Middle frontal gyrus (tissue), 1 donor: ENCODE results near the gene DYNLL1.
"Not testable (repeated sequence)": the region's sequence is repeated elsewhere in the genome, so short reads cannot be mapped to it uniquely, and the experiment has no call there.

Source experiments
- DNase-seq: peaks from one replicate; pipeline ENCODE4 v3.0.0-alpha.2; 2015; ENCODE audit warnings: low spot score; ENCODE audit errors: extremely low spot score

DYNLL1 gene

GRCh38 chr12:120508537-120508936 is 12.6 kb downstream of the DYNLL1 start:
- DNase-seq, result no peak

DNA sequence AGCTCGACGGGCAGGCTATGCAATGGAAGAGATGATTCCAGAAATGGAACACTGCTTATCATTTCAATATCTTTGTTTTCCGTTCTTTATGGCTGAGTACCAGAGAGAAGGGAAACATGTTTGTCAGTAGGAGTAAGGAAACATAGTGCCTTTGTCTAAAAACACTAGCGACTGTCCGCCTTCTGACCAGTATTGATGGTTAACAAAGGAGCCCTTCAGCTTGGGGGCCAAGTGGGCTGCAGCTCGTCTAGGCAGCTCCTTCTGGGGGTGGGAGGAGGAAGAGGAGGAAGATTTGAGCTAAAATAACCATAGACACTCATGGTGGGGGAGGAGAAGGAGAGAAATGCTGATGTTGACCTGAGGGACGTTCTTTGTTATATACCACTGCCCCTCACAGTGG is 18.1 kb downstream of the DYNLL1 start:
- DNase-seq, result no peak

DNA sequence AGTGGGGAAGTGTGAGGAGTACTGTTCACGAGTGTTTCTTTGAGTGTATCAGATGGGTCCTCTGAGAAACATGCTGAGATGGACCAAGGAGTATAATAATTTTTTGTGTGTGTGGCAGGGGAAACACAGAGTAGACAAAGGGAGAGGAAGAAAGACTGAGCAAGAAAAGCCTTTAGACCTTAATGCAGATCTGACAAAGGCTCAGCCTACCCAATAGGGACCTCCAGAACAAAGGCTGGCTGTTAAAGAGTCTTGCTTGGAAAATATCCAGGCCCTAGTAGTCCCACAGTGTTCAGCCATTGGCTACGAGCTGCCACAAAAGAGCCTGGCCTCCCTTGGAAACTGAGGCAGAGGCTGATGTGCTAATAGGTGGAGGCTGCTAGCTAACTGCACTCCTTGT is 19.6 kb downstream of the DYNLL1 start:
- no peak for DNase-seq

DNA sequence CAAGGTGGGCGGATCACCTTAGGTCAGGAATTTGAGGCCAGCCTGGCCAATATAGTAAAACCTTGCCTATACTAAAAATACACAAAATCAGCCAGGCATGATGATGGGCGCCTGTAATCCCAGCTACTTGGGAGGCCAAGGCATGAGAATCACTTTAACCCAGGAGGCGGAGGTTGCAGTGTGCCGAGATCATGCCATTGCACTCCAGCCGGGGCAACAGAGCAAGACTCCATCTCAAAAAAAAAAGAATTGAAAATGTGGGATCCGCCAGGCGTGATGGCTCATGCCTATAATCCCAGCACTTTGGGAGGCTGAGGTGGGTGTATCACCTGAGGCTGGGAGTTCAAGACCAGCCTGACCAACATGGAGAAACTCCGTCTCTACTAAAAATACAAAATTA is 23.4 kb downstream of the DYNLL1 start:
- not testable (repeated sequence) for DNase-seq

DNA sequence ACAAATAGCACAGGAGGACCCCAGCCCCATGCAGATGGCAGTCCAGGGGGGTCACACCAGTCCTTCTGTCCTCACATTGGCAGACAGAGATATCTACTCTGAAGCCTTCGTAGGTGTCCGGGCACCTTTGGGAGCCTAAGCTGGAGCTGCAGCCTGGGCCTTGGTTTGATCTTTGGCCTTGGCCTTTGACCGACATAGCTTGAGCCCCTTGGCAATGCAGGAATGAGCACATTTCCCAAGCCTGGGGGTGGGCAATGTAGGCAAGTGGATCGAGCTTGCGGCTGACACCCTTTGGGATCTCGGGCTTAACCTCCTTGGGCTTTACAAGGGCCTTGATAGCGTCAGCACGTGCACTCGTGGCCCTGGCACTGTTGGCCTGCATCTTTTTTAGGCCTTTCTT is 26.7 kb downstream of the DYNLL1 start:
- DNase-seq, result no peak

- peak; percentile 87 for DNase-seq
Observed at GRCh38 chr12:120528861-120529525, 33.1 kb downstream of the DYNLL1 start, which contains the start of gene COQ5. COQ5 (minus strand) TSS chr12:120529158; CDS start chr12:120529141, 17 bp downstream.

- DNase-seq, result no peak
Observed at GRCh38 chr12:120529641-120530417, 33.9 kb downstream of the DYNLL1 start.

DNA sequence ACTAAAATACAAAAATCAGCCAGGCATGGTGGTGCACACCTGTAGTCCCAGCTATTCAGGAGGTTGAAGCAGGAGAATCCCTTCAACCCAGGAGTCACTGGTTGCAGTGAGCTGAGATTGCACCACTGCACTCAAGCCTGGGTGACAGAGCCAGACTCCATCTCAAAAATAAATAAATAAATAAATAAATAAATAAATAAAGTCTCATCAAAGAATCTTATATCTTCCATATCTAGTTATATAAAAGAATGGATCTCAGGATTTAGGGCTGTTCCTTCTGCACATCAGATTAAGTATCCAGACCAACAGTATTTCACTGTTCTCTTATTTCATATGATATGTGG is 34.5 kb downstream of the DYNLL1 start:
- DNase-seq, result not testable (repeated sequence)

DNA sequence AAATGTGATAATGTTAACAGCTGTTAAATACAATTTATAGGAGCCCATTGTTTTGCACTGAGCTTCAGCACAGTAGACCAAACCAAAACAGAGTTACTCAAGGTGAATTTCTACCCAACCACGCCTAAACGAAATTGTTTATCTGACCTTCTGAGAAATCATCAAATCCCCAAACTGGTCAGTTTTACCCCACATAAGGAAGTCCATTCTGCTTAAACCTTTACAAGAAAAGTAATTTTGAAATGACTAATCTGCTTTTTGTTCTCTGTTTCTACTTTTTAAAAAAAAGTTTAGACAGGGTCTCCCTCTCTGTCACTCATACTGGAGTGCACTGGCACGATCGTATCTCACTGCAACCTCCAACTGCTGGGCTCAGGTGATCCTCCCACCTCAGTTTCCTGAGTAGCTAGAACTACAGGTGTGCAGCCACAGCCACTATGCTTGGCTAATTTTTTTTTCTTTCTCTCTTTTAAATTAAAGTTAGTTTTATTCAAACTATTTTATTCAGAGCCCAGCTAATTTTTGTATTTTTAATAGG is 36.9 kb downstream of the DYNLL1 start:
- DNase-seq, result no peak

DNA sequence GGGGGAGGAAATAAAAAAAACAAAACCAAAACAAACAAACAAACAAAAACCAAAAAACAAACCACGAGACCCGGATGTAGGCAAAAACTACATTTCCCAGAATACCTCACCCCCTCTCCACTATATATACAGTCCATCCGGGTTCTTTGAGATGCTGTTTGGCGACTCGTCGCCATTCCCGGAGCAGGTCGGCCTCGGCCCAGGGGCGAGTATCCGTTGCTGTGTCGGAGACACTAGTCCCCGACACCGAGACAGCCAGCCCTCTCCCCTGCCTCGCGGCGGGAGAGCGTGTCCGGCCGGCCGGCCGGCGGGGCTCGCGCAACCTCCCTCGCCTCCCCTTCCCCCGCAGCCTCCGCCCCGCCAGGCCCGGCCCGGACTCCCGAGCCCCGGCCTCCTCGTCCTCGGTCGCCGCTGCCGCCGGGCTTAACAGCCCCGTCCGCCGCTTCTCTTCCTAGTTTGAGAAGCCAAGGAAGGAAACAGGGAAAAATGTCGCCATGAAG is 38.3 kb downstream of the DYNLL1 start, which contains the start of gene RNF10:
TSS of gene RNF10 (plus strand) at position 154 of the 500 bp plus-strand sequence. CDS start 456 bp downstream, outside the sequence.
- peak; percentile 44 for DNase-seq

- no peak for DNase-seq
Observed at GRCh38 chr12:120534703-120535655, 39.1 kb downstream of the DYNLL1 start.

- no peak for DNase-seq
Observed at GRCh38 chr12:120536064-120536791, 40.3 kb downstream of the DYNLL1 start.

- no peak for DNase-seq
Observed at GRCh38 chr12:120537856-120538220, 41.9 kb downstream of the DYNLL1 start.

DNA sequence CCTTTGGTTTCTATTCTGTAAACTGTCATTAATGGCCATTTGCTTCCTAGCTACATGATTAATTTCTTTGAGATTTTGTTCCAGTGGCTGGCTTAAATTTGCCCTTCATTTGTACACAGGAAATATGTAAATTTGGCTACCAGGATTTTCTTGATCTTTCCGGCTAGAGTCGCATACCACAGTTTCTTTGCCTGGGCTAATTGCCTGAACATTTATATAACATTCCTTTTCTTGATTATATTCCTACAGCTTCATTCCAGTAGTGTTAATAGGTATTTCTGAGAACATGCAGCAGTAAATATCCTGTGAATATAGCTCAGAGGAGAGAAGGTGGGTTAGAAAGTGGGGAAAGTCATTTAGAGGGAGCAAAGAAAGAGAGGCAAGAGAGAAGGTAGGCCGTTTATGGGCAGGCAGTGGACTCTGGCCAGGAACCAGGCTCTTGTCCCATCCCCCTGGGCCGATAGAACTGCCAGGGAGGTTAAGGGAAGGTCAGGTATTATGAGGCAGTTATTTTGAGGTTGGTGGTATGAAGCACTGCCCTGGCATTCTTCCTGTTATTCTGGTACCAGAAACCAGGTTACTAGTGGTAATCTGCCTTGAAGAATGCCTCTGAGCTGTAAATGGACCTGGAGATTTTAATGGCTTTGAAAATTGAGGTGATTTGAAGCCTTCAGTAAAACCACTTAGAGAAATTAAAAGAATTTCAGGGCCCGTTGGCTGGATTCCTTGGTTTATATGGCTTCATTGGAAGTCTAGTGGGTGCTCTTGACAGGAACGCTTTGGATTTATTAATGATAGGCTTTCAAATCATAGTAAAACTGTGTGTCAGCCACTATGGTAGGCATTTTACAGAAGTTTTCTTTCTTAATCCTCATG is 42.6 kb downstream of the DYNLL1 start:
- no peak for DNase-seq

GRCh38 chr12:120539303-120539702 is 43.4 kb downstream of the DYNLL1 start:
- no peak for DNase-seq

DNA sequence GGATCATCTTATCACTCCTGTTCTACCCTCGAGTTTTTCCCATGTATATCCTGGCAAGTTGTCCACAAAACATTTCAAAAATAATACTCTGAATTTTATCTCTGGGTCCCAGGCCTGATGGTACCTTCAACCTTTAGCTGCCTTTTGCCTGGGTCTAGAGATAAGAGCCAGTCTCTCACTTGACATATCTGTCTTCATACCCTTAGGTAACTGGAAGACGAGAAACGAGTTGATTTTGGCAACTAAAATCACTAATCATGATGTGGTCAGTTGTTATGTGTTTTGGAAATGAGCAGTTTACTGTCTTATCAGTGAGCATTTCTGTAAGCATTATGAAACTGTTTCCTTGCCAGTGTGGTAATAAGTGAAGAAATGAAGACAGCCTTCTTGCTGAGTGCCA is 44.5 kb downstream of the DYNLL1 start:
- DNase-seq, result no peak

GRCh38 chr12:120542166-120542565 is 46.3 kb downstream of the DYNLL1 start:
- no peak for DNase-seq

DNA sequence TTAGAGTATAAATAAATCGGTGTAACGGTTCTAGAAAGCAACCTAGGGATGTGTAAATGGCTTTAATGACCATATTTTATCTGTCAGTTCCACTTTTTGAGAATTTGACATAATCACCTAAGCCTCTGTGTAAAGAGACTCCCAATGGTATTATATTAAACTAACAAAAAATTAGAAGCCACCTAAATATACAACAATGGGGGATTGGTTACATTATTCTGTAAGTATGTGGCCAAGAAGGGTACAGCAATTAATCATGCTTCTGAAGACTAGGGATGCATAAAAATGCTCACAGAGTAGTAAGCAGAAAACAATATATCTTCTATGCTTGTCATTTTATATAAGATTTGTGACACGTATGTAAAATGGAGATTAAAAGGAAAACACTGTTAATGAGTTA is 48.8 kb downstream of the DYNLL1 start:
- DNase-seq, result no peak

DNA sequence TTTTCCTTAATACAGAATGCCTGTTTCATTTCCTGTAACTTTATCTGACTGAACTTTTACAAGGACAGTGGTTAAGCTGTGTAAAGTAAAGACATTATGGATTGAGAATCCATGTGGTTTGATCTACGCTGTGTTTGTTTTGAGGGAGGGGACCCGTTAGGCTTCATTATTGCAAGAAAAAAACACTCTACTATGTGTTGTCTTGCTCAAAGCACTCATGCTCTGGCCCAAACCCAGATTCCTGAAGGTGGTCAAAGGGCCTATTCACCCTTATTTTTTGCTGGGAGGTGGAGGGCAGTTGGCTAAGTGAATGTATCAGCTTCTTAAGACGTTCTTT is 50.1 kb downstream of the DYNLL1 start:
- no peak for DNase-seq
